Neuron (in vitro differentiated cells): ENCODE data around the gene B4GALNT1.

Source experiments
- H2AFZ ChIP-seq: one replicate; pipeline ENCODE4 v1.6.1; 2013; ENCODE audit warnings: low read depth, mild to moderate bottlenecking, inconsistent platforms, low read length, moderate library complexity
- H3K27me3 ChIP-seq: one replicate; pipeline ENCODE4 v1.6.1; 2013; ENCODE audit warnings: low read length; ENCODE audit not compliant: insufficient read depth
- H3K36me3 ChIP-seq: one replicate; pipeline ENCODE4 v1.6.1; 2013; ENCODE audit warnings: low read length; ENCODE audit not compliant: insufficient read depth
- H3K4me1 ChIP-seq: one replicate; pipeline ENCODE4 v1.6.1; 2013; ENCODE audit warnings: low read length; ENCODE audit not compliant: insufficient read depth
- H3K4me3 ChIP-seq: 2 replicates; pipeline ENCODE4 v1.5.1; 2013; ENCODE audit warnings: mild to moderate bottlenecking, low read length, moderate library complexity
- H3K9me3 ChIP-seq: one replicate; pipeline ENCODE4 v1.6.1; 2013; ENCODE audit warnings: low read length

The B4GALNT1 gene

GRCh38 chr12:57630891-57631433, 2.0 kb downstream of the B4GALNT1 start:
- Histone ChIP-seq H3K4me1 (peaks cover 16% of the 10 kb centered on the region), H3K36me3 (peaks cover 31% of the 10 kb centered on the region), H2AFZ (no peak overlapping the region), H3K4me3 (peak overlapping the region; percentile 64), H3K27me3 (no peaks in the 10 kb centered on the region), H3K9me3 (no peaks in the 10 kb centered on the region)

- H3K4me1 ChIP-seq = peaks cover 16% of the 10 kb centered on the region
- H3K27me3 ChIP-seq = no peaks in the 10 kb centered on the region
- H3K36me3 ChIP-seq = peaks cover 34% of the 10 kb centered on the region
- H2AFZ ChIP-seq = no peak overlapping the region
- no peaks in the 10 kb centered on the region for H3K9me3 ChIP-seq
- no peak overlapping the region for H3K4me3 ChIP-seq
Observed at GRCh38 chr12:57629897-57630471, 3.0 kb downstream of the B4GALNT1 start.

GRCh38 chr12:57628280-57629191, 4.5 kb downstream of the B4GALNT1 start:
- Histone ChIP-seq H3K36me3 (peaks cover 36% of the 10 kb centered on the region), H3K4me3 (no peak overlapping the region), H3K9me3 (no peaks in the 10 kb centered on the region), H3K4me1 (peaks cover 16% of the 10 kb centered on the region), H2AFZ (no peak overlapping the region), H3K27me3 (no peaks in the 10 kb centered on the region)

GRCh38 chr12:57627501-57628279, 5.3 kb downstream of the B4GALNT1 start:
- Histone ChIP-seq H3K36me3 (peaks cover 36% of the 10 kb centered on the region), H3K27me3 (no peaks in the 10 kb centered on the region), H3K4me3 (no peak overlapping the region), H3K9me3 (no peaks in the 10 kb centered on the region), H2AFZ (no peak overlapping the region), H3K4me1 (peaks cover 16% of the 10 kb centered on the region)

- no peaks in the 10 kb centered on the region for H3K27me3 ChIP-seq
- peaks cover 16% of the 10 kb centered on the region for H3K4me1 ChIP-seq
- no peak overlapping the region for H2AFZ ChIP-seq
- H3K9me3 ChIP-seq = no peaks in the 10 kb centered on the region
- peaks cover 39% of the 10 kb centered on the region for H3K36me3 ChIP-seq
- no peak overlapping the region for H3K4me3 ChIP-seq
Observed at GRCh38 chr12:57626921-57627445, 6.0 kb downstream of the B4GALNT1 start.

GRCh38 chr12:57626111-57626920, 6.7 kb downstream of the B4GALNT1 start:
- peaks cover 39% of the 10 kb centered on the region for H3K36me3 ChIP-seq
- H3K9me3 ChIP-seq = no peaks in the 10 kb centered on the region
- H3K27me3 ChIP-seq = no peaks in the 10 kb centered on the region
- no peak overlapping the region for H3K4me3 ChIP-seq
- H2AFZ ChIP-seq = no peak overlapping the region
- H3K4me1 ChIP-seq = peaks cover 11% of the 10 kb centered on the region

- Histone ChIP-seq H3K36me3 (peaks cover 39% of the 10 kb centered on the region), H3K4me3 (no peak overlapping the region), H3K4me1 (peaks cover 3% of the 10 kb centered on the region), H2AFZ (no peak overlapping the region), H3K27me3 (no peaks in the 10 kb centered on the region), H3K9me3 (no peaks in the 10 kb centered on the region)
Observed at GRCh38 chr12:57625261-57626032, 7.6 kb downstream of the B4GALNT1 start.

- peaks cover 33% of the 10 kb centered on the region for H3K36me3 ChIP-seq
- no peaks in the 10 kb centered on the region for H3K4me1 ChIP-seq
- no peak overlapping the region for H3K4me3 ChIP-seq
Observed at GRCh38 chr12:57624441-57625220, 8.4 kb downstream of the B4GALNT1 start.

GRCh38 chr12:57623811-57624390, 9.1 kb downstream of the B4GALNT1 start:
- no peaks in the 10 kb centered on the region for H3K9me3 ChIP-seq
- no peak overlapping the region for H2AFZ ChIP-seq
- H3K4me1 ChIP-seq = no peaks in the 10 kb centered on the region
- H3K4me3 ChIP-seq = no peak overlapping the region
- peaks cover 27% of the 10 kb centered on the region for H3K36me3 ChIP-seq
- H3K27me3 ChIP-seq = no peaks in the 10 kb centered on the region

More at GRCh38 chr12:57624441-57625220, 8.4 kb downstream of the B4GALNT1 start:
- Histone ChIP-seq H2AFZ (no peak overlapping the region), H3K9me3 (no peaks in the 10 kb centered on the region), H3K27me3 (no peaks in the 10 kb centered on the region)

GRCh38 chr12:57623385-57623784, 9.6 kb downstream of the B4GALNT1 start:
- Histone ChIP-seq H3K4me3 (no peak overlapping the region), H3K36me3 (peaks cover 22% of the 10 kb centered on the region), H2AFZ (no peak overlapping the region), H3K4me1 (no peaks in the 10 kb centered on the region), H3K27me3 (no peaks in the 10 kb centered on the region), H3K9me3 (no peaks in the 10 kb centered on the region)
